ENCODE measurements around the gene SLC10A3. TPM values are rescaled to one million over a fixed set of nuclear protein-coding genes. Genes with fewer than 3 reads are reported as not detected.

SLC10A3 gene
- total and polyA plus RNA-seq, 2 donors (not counting 3 experiments of a cell fraction or from before 2014, with no cell fraction given), result 21.9 to 22.6 TPM

DNA sequence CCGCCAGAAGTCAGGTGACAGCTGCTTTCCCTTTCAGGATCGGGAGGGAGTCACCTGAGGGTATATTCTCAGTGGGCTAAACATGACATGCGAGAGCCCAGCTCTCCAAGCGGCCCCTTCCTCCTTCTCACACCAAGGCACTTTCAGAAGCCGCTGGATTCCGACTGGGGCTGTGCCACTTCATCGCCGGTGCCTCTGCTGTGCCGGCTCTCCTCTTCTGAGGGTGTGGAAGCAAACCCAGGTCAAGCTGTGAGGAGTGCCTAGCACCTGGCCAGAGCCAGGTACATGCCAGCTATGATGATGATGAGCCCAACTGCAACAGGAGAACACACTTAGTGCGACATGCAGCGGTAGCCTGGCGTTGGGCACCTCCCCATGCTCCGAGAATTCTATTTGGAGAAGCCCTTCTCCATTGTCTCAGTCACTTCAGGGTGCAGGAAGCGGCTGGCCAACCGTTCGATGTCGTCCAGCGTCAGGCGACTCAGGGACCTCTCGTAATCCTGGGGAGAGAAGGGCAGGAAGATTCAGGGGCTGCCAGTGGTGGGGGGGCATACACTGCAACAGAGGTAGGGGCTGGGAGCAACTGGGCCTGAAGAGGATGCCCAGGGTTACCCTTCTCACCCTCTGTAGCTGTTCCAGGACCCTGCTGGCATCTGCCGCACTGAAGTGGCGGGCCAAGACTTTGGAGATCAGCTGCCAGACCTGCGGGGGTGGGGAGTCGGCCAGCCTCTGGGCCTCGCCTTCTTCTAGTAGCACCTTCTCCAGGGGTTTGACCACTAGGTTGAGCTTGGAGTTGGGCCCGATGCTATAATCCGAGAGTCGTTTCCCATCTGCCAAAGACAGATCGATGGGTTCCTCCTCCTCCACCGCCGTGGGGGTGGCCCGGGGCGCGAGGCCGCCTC, 5.0 kb downstream of the SLC10A3 start:
- Histone ChIP-seq H3K79me2 (ENCODE audit: control insufficient read depth, insufficient read depth, low read length) (peaks cover 10% of the 10 kb centered on the region), H3K4me3 (replicated peaks in 1 of 3; ENCODE audit: insufficient read depth in 1 of 3, low read depth in 1 of 3, low read length in 3 of 3) (peak overlapping the region in 2 of 3 experiments; percentile 46 to 51), H3K9me1 (replicated peaks; ENCODE audit: control insufficient read depth, extremely low read depth, insufficient read depth, low read length) (no peaks in the 10 kb centered on the region), H4K20me1 (replicated peaks; ENCODE audit: control insufficient read depth, extremely low read depth, insufficient read depth, low read length) (no peaks in the 10 kb centered on the region), H3K4me2 (ENCODE audit: insufficient read depth, low read length) (peak overlapping the region; percentile 57), H3K9ac (replicated peaks; ENCODE audit: extremely low read depth, insufficient read depth, low read length) (peak overlapping the region; percentile 36), H3K27ac (ENCODE audit: insufficient read depth, low read depth, low read length) (no peak overlapping the region), H2AFZ (ENCODE audit: low read depth, low read length) (no peak overlapping the region), H3K4me1 (ENCODE audit: control insufficient read depth, extremely low read depth, insufficient read depth, low read length) (peaks cover 3% of the 10 kb centered on the region), H3K9me3 (replicated peaks; ENCODE audit: control insufficient read depth, insufficient read depth, low read length) (no peaks in the 10 kb centered on the region), H3K27me3 (ENCODE audit: control insufficient read depth in 2 of 2, insufficient read depth in 2 of 2, low read length in 2 of 2) (no peaks in the 10 kb centered on the region), H3K36me3 (ENCODE audit: control insufficient read depth in 2 of 2, extremely low read depth in 1 of 2, insufficient read depth in 2 of 2, low read length in 2 of 2) (no peaks in the 10 kb centered on the region)
- intact Hi-C loops (cut with micrococcal nuclease) (no loop called here), dilution Hi-C loops (cut with MboI; ENCODE audit: extremely low pct_ligation_motif_present, low sequenced_read_pairs) (no loop called here)
- TF ChIP-seq POLR2AphosphoS5 (IDR thresholded peaks at IDR 0.05; ENCODE audit: insufficient read depth, low read depth, low read length) (no peak), FOS (IDR thresholded peaks at IDR 0.05; ENCODE audit: borderline replicate concordance, insufficient read depth, low read length) (no peak), EZH2 (IDR thresholded peaks at IDR 0.05; ENCODE audit: borderline replicate concordance, low read depth, low read length, severe bottlenecking) (no peak), GATA2 (IDR thresholded peaks at IDR 0.05; ENCODE audit: insufficient read depth, insufficient read length, low read depth, low read length) (no peak), MYC (IDR thresholded peaks at IDR 0.05; ENCODE audit: low read depth, low read length) (no peak), POLR2A (IDR thresholded peaks at IDR 0.05; ENCODE audit: low read depth, low read length) (no peak), JUN (IDR thresholded peaks at IDR 0.05; ENCODE audit: borderline replicate concordance, insufficient read depth, insufficient read length, low read depth) (no peak)
- TF ChIP-seq, protein P1, sequence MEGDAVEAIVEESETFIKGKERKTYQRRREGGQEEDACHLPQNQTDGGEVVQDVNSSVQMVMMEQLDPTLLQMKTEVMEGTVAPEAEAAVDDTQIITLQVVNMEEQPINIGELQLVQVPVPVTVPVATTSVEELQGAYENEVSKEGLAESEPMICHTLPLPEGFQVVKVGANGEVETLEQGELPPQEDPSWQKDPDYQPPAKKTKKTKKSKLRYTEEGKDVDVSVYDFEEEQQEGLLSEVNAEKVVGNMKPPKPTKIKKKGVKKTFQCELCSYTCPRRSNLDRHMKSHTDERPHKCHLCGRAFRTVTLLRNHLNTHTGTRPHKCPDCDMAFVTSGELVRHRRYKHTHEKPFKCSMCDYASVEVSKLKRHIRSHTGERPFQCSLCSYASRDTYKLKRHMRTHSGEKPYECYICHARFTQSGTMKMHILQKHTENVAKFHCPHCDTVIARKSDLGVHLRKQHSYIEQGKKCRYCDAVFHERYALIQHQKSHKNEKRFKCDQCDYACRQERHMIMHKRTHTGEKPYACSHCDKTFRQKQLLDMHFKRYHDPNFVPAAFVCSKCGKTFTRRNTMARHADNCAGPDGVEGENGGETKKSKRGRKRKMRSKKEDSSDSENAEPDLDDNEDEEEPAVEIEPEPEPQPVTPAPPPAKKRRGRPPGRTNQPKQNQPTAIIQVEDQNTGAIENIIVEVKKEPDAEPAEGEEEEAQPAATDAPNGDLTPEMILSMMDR (IDR thresholded peaks at IDR 0.05; ENCODE audit: extremely low read depth in 1 of 2, insufficient read depth in 1 of 2, low read depth in 1 of 2, low read length in 2 of 2), result no peak
- TF ChIP-seq, protein P2, sequence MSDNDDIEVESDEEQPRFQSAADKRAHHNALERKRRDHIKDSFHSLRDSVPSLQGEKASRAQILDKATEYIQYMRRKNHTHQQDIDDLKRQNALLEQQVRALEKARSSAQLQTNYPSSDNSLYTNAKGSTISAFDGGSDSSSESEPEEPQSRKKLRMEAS (IDR thresholded peaks at IDR 0.05; ENCODE audit: insufficient read depth, insufficient read length), result no peak
- ChIA-PET CTCF (interaction anchor here (2.0 kb wide), 1 partner anchor 9 kb away, joined by 7 read pairs; no protein-coding TSS in a partner anchor), POLR2A (no interaction called here)
- no TSS peak for BruUV-seq (replicated peaks)
- FAIRE-seq, result peak; percentile 63
- no peak for DNase-seq (ENCODE audit: low read depth, low spot score)
